Right kidney (tissue), 1 donor: ENCODE measurements around the gene MT1A.
"Not testable (repeated sequence)": the region's sequence is repeated elsewhere in the genome, so short reads cannot be mapped to it uniquely, and the experiment has no call there.

ENCODE experiments used
- DNase-seq: peaks from one replicate; pipeline ENCODE4 v3.0.0-alpha.2; 2016

The MT1A gene

GRCh38 chr16:56657555-56658326, 19.3 kb downstream of the MT1A start, which contains the start of gene MT1F:
Gene MT1F (plus strand): TSS chr16:56657959. CDS start chr16:56658059, 100 bp downstream.
- peak; percentile 78 for DNase-seq

- no peak for DNase-seq
Measured at GRCh38 chr16:56658327-56658875, 19.9 kb downstream of the MT1A start.

- peak; percentile 31 for DNase-seq
Measured at GRCh38 chr16:56662357-56663354, 24.2 kb downstream of the MT1A start.

- no peak for DNase-seq
Measured at GRCh38 chr16:56664506-56664905, 26.0 kb downstream of the MT1A start.

- not testable (repeated sequence) for DNase-seq
Measured at GRCh38 chr16:56665286-56666261, 27.1 kb downstream of the MT1A start.

GRCh38 chr16:56667581-56668571, 29.4 kb downstream of the MT1A start, which contains the start of gene MT1G:
Gene MT1G (minus strand): TSS chr16:56668065. CDS start chr16:56667993, 72 bp downstream.
- peak; percentile 46 for DNase-seq

GRCh38 chr16:56669005-56669839, 30.8 kb downstream of the MT1A start, which contains the start of gene MT1H:
Gene MT1H (plus strand): TSS chr16:56669814. CDS start chr16:56669885, 71 bp downstream.
- DNase-seq, result peak; percentile 39

- DNase-seq, result peak; percentile 9
Measured at GRCh38 chr16:56669840-56670619, 31.6 kb downstream of the MT1A start.

GRCh38 chr16:56670620-56670934, 32.1 kb downstream of the MT1A start:
- DNase-seq, result no peak

- DNase-seq, result not testable (repeated sequence)
Measured at GRCh38 chr16:56671691-56672090, 33.2 kb downstream of the MT1A start.

GRCh38 chr16:56672171-56672570, 33.7 kb downstream of the MT1A start:
- DNase-seq, result not testable (repeated sequence)

GRCh38 chr16:56672761-56673536, 34.5 kb downstream of the MT1A start:
- DNase-seq, result no peak

- DNase-seq, result peak; percentile 44
Measured at GRCh38 chr16:56673921-56674320, 35.5 kb downstream of the MT1A start.

GRCh38 chr16:56674570-56674969, 36.1 kb downstream of the MT1A start:
- not testable (repeated sequence) for DNase-seq

GRCh38 chr16:56675685-56676210, 37.3 kb downstream of the MT1A start:
- peak; percentile 31 for DNase-seq

GRCh38 chr16:56677474-56677873, 39.0 kb downstream of the MT1A start:
- no peak for DNase-seq

GRCh38 chr16:56679078-56679730, 40.7 kb downstream of the MT1A start:
- no peak for DNase-seq
